HG02798 (cell line): ENCODE results near the gene PPP1R3C.

Experiments used
- ATAC-seq: cut with Tn5 transposase; IDR thresholded peaks from one replicate; pipeline ENCODE4 v1.9.1; 2021; ENCODE audit warnings: mild to moderate bottlenecking; ENCODE audit not compliant: unreplicated experiment, poor library complexity

Gene PPP1R3C

GRCh38 chr10:91632671-91633550 is at the start of gene PPP1R3C:
Gene PPP1R3C, minus strand, starts transcription at chr10:91633071. Its CDS starts 102 bp downstream, at chr10:91632969.
- peak; percentile 88 for ATAC-seq

GRCh38 chr10:91681361-91682276 is 48.7 kb upstream of the PPP1R3C start:
- ATAC-seq, result no peak

- no peak for ATAC-seq
These were observed 47.6 kb upstream of the PPP1R3C start for GRCh38 chr10:91680487-91680886.

- ATAC-seq, result no peak
These were observed 46.4 kb upstream of the PPP1R3C start for GRCh38 chr10:91679296-91679695.

- no peak for ATAC-seq
These were observed 45.0 kb upstream of the PPP1R3C start for GRCh38 chr10:91677911-91678310.

- ATAC-seq, result no peak
These were observed 39.2 kb upstream of the PPP1R3C start for GRCh38 chr10:91672021-91672608.

- ATAC-seq, result no peak
These were observed 36.0 kb upstream of the PPP1R3C start for GRCh38 chr10:91668913-91669312.

- ATAC-seq, result no peak
These were observed 33.0 kb upstream of the PPP1R3C start for GRCh38 chr10:91665842-91666241.

GRCh38 chr10:91664426-91664825 is 31.6 kb upstream of the PPP1R3C start:
- no peak for ATAC-seq

- no peak for ATAC-seq
These were observed 30.1 kb upstream of the PPP1R3C start for GRCh38 chr10:91662993-91663392.

- ATAC-seq, result no peak
These were observed 20.5 kb upstream of the PPP1R3C start for GRCh38 chr10:91653219-91653870.

GRCh38 chr10:91652364-91652763 is 19.5 kb upstream of the PPP1R3C start:
- no peak for ATAC-seq

GRCh38 chr10:91643700-91644099 is 10.8 kb upstream of the PPP1R3C start:
- ATAC-seq, result no peak

- no peak for ATAC-seq
These were observed 10.2 kb upstream of the PPP1R3C start for GRCh38 chr10:91642831-91643692.

GRCh38 chr10:91636892-91637291 is 4.0 kb upstream of the PPP1R3C start:
- no peak for ATAC-seq

- no peak for ATAC-seq
These were observed 2.8 kb upstream of the PPP1R3C start for GRCh38 chr10:91635401-91636400.

- no peak for ATAC-seq
These were observed 2.0 kb upstream of the PPP1R3C start for GRCh38 chr10:91634898-91635297.

- no peak for ATAC-seq
These were observed 1.4 kb upstream of the PPP1R3C start for GRCh38 chr10:91634246-91634645.
